Esophagus (tissue), 2 donors: Measurements from ENCODE around the gene NGB. TPM values are rescaled to one million over a fixed set of nuclear protein-coding genes. Genes with fewer than 3 reads are reported as not detected.

Experiments
- H3K27ac ChIP-seq, 2 donors: one replicate each; pipeline ENCODE4 v1.5.1; 2013; ENCODE audit warnings: low read depth in 2 of 2, mild to moderate bottlenecking in 2 of 2, inconsistent platforms in 1 of 2, low read length in 1 of 2, moderate library complexity in 1 of 2
- H3K27me3 ChIP-seq, 2 donors: one replicate each; pipeline ENCODE4 v1.6.1; 2013; ENCODE audit warnings: low read length in 2 of 2, control low read depth in 1 of 2, mild to moderate bottlenecking in 1 of 2; ENCODE audit not compliant: insufficient read depth in 2 of 2, control insufficient read depth in 1 of 2
- H3K36me3 ChIP-seq, 2 donors: one replicate each; pipeline ENCODE4 v1.6.1; 2013; ENCODE audit warnings: low read length in 1 of 2; ENCODE audit not compliant: control insufficient read depth in 2 of 2, insufficient read depth in 2 of 2
- H3K4me1 ChIP-seq, 2 donors: one replicate each; pipeline ENCODE4 v1.6.1; 2013; ENCODE audit warnings: low read length in 1 of 2; ENCODE audit not compliant: control insufficient read depth in 2 of 2, insufficient read depth in 2 of 2
- H3K4me3 ChIP-seq, 2 donors: one replicate each; pipeline ENCODE4 v1.5.1; 2013; ENCODE audit warnings: low read length in 2 of 2, mild to moderate bottlenecking in 2 of 2, low read depth in 1 of 2, moderate library complexity in 1 of 2
- H3K9me3 ChIP-seq, 2 donors: one replicate each; pipeline ENCODE4 v1.6.1; 2013; ENCODE audit warnings: mild to moderate bottlenecking in 2 of 2, low read depth in 1 of 2, low read length in 1 of 2, moderate library complexity in 1 of 2; ENCODE audit not compliant: control insufficient read depth in 2 of 2, insufficient read depth in 1 of 2
- WGBS, 2 donors: extraction: QIAGEN DNeasy Blood & Tissue Kit; methylation state at CpG; one replicate each; pipeline ENCODE4 v1.1.7; 2013; 5-methylcytosine and 5-hydroxymethylcytosine counted together
- polyA plus RNA-seq, 2 donors: library from polyadenylated mRNA; stranded (reverse); fragments of 200-250 nt; gene quantifications; one replicate each; pipeline ENCODE4 v1.2.3, GENCODE V29; 2013
- donor health status: healthy with polysubstance abuse.
- donor health status: Bipolar disorder and iron deficiency.

Gene NGB
- polyA plus RNA-seq, 2 donors = 0.04 TPM; not detected in 1

GRCh38 chr14:77258566-77258965 is 12.4 kb downstream of the NGB start:
- H3K27ac ChIP-seq = no peak overlapping the region
- H3K36me3 ChIP-seq = peaks cover 0 to 3% of the 10 kb centered on the region in 2 donors
- H3K27me3 ChIP-seq = no peaks in the 10 kb centered on the region
- peaks cover 0 to 2% of the 10 kb centered on the region in 2 donors for H3K4me1 ChIP-seq
- no peaks in the 10 kb centered on the region for H3K9me3 ChIP-seq
- no peak overlapping the region for H3K4me3 ChIP-seq
- 85 to 89% methylated on average over 5 of the region's 5 CpGs for WGBS, 2 donors

- WGBS, 2 donors = 85 to 89% methylated on average over 10 of the region's 10 CpGs
- no peak overlapping the region for H3K27ac ChIP-seq
- H3K36me3 ChIP-seq = peaks cover 0 to 10% of the 10 kb centered on the region in 2 donors
- no peaks in the 10 kb centered on the region for H3K27me3 ChIP-seq
- H3K4me3 ChIP-seq = no peak overlapping the region
- H3K4me1 ChIP-seq = peaks cover 0 to 2% of the 10 kb centered on the region in 2 donors
- no peaks in the 10 kb centered on the region for H3K9me3 ChIP-seq
Observed at GRCh38 chr14:77257700-77258099, 13.3 kb downstream of the NGB start.

- no peak overlapping the region for H3K27ac ChIP-seq
- H3K9me3 ChIP-seq = no peaks in the 10 kb centered on the region
- H3K36me3 ChIP-seq = peaks cover 0 to 13% of the 10 kb centered on the region in 2 donors
- no peak overlapping the region for H3K4me3 ChIP-seq
- peaks cover 0 to 2% of the 10 kb centered on the region in 2 donors for H3K4me1 ChIP-seq
- no peaks in the 10 kb centered on the region for H3K27me3 ChIP-seq
- 91 to 94% methylated on average over 8 of the region's 8 CpGs for WGBS, 2 donors
Observed at GRCh38 chr14:77256694-77257093, 14.3 kb downstream of the NGB start.

- Histone ChIP-seq H3K4me3 (no peak overlapping the region), H3K36me3 (peaks cover 0 to 14% of the 10 kb centered on the region in 2 donors), H3K4me1 (no peaks in the 10 kb centered on the region), H3K27me3 (no peaks in the 10 kb centered on the region), H3K9me3 (no peaks in the 10 kb centered on the region), H3K27ac (no peak overlapping the region)
- 61 to 73% methylated on average over 20 of the region's 20 CpGs for WGBS, 2 donors
Observed at GRCh38 chr14:77253333-77254190, 17.4 kb downstream of the NGB start.

GRCh38 chr14:77251870-77252269 is 19.1 kb downstream of the NGB start:
- WGBS, 2 donors = 92 to 97% methylated on average over 11 of the region's 11 CpGs
- no peak overlapping the region for H3K4me3 ChIP-seq
- H3K4me1 ChIP-seq = no peaks in the 10 kb centered on the region

GRCh38 chr14:77250927-77251326 is 20.1 kb downstream of the NGB start:
- Histone ChIP-seq H3K4me3 (no peak overlapping the region), H3K9me3 (no peaks in the 10 kb centered on the region), H3K27ac (no peak overlapping the region), H3K4me1 (no peaks in the 10 kb centered on the region), H3K36me3 (peaks cover 0 to 24% of the 10 kb centered on the region in 2 donors), H3K27me3 (no peaks in the 10 kb centered on the region)
- 84 to 93% methylated on average over 6 of the region's 6 CpGs for WGBS, 2 donors

More at GRCh38 chr14:77251870-77252269, 19.1 kb downstream of the NGB start:
- H3K27ac ChIP-seq = no peak overlapping the region
- no peaks in the 10 kb centered on the region for H3K27me3 ChIP-seq
- H3K9me3 ChIP-seq = no peaks in the 10 kb centered on the region
- peaks cover 0 to 20% of the 10 kb centered on the region in 2 donors for H3K36me3 ChIP-seq

GRCh38 chr14:77249286-77249685 is 21.7 kb downstream of the NGB start:
- H3K9me3 ChIP-seq = no peaks in the 10 kb centered on the region
- peaks cover 0 to 24% of the 10 kb centered on the region in 2 donors for H3K36me3 ChIP-seq
- no peak overlapping the region for H3K27ac ChIP-seq
- H3K4me3 ChIP-seq = no peak overlapping the region
- 92 to 93% methylated on average over 7 of the region's 7 CpGs for WGBS, 2 donors
- no peaks in the 10 kb centered on the region for H3K4me1 ChIP-seq
- H3K27me3 ChIP-seq = no peaks in the 10 kb centered on the region

- Histone ChIP-seq H3K36me3 (peaks cover 0 to 22% of the 10 kb centered on the region in 2 donors), H3K9me3 (no peaks in the 10 kb centered on the region), H3K4me1 (no peaks in the 10 kb centered on the region), H3K27ac (no peak overlapping the region), H3K27me3 (no peaks in the 10 kb centered on the region), H3K4me3 (no peak overlapping the region)
- 85 to 88% methylated on average over 7 of the region's 7 CpGs for WGBS, 2 donors
Observed at GRCh38 chr14:77248666-77249065, 22.3 kb downstream of the NGB start.

- Histone ChIP-seq H3K9me3 (no peaks in the 10 kb centered on the region), H3K4me1 (no peaks in the 10 kb centered on the region), H3K27ac (no peak overlapping the region), H3K4me3 (no peak overlapping the region), H3K27me3 (no peaks in the 10 kb centered on the region), H3K36me3 (peaks cover 0 to 12% of the 10 kb centered on the region in 2 donors)
- WGBS, 2 donors = 92 to 94% methylated on average over 1 of the region's 1 CpG
Observed at GRCh38 chr14:77246784-77247183, 24.2 kb downstream of the NGB start.

GRCh38 chr14:77245820-77246219 is 25.2 kb downstream of the NGB start:
- WGBS, 2 donors = 85% methylated on average over 4 of the region's 4 CpGs
- H3K4me3 ChIP-seq = no peak overlapping the region
- peaks cover 0 to 12% of the 10 kb centered on the region in 2 donors for H3K36me3 ChIP-seq
- H3K9me3 ChIP-seq = no peaks in the 10 kb centered on the region
- no peak overlapping the region for H3K27ac ChIP-seq
- no peaks in the 10 kb centered on the region for H3K27me3 ChIP-seq
- no peaks in the 10 kb centered on the region for H3K4me1 ChIP-seq
